Osteocyte (in vitro differentiated cells): Measurements from ENCODE around the gene DCAF6. TPM values are rescaled to one million over a fixed set of nuclear protein-coding genes. Genes with fewer than 3 reads are reported as not detected.

ENCODE experiments used
- DNase-seq: peaks from one replicate; pipeline ENCODE4 v3.0.0; 2021; ENCODE audit warnings: mixed read lengths; ENCODE audit not compliant: unreplicated experiment; ENCODE audit errors: extremely low spot score
- H3K27ac Mint-ChIP-seq: one replicate; pipeline ENCODE4 v1.8.0; 2021; ENCODE audit warnings: mild to moderate bottlenecking, mixed read lengths; ENCODE audit not compliant: unreplicated experiment
- H3K27me3 Mint-ChIP-seq: one replicate; pipeline ENCODE4 v1.8.0; 2021; ENCODE audit warnings: mixed read lengths; ENCODE audit not compliant: unreplicated experiment
- H3K36me3 Mint-ChIP-seq: one replicate; pipeline ENCODE4 v1.8.0; 2021; ENCODE audit warnings: mixed read lengths; ENCODE audit not compliant: unreplicated experiment
- H3K4me1 Mint-ChIP-seq: one replicate; pipeline ENCODE4 v1.8.0; 2021; ENCODE audit warnings: mixed read lengths; ENCODE audit not compliant: unreplicated experiment
- H3K4me3 Mint-ChIP-seq: one replicate; pipeline ENCODE4 v1.8.0; 2021; ENCODE audit warnings: mild to moderate bottlenecking, moderate library complexity, mixed read lengths; ENCODE audit not compliant: unreplicated experiment
- H3K9me3 Mint-ChIP-seq: one replicate; pipeline ENCODE4 v1.8.0; 2021; ENCODE audit warnings: mixed read lengths; ENCODE audit not compliant: unreplicated experiment
- CTCF ChIP-seq: fragments of 200-600 bp; sonication (generic); IDR thresholded peaks from 2 replicates; pipeline ENCODE4 v1.5.0; 2021; ENCODE audit warnings: antibody characterized with exemption, mild to moderate bottlenecking, moderate library complexity
- total RNA-seq: library from RNA; stranded (reverse); gene quantifications from 2 replicates; pipeline ENCODE4 v1.2.1, GENCODE V29; 2021

The DCAF6 gene
- total RNA-seq, 1 donor from 2014 or later, result 56.8 TPM

GRCh38 chr1:168090395-168090794, 153.9 kb downstream of the DCAF6 start:
- H3K4me3 Mint-ChIP-seq, result no peak overlapping the region
- no peaks in the 10 kb centered on the region for H3K27me3 Mint-ChIP-seq
- peak; percentile 70 for DNase-seq
- no peaks in the 10 kb centered on the region for H3K9me3 Mint-ChIP-seq
- TF ChIP-seq CTCF, result no peak
- H3K27ac Mint-ChIP-seq, result no peak overlapping the region
- peaks cover 10% of the 10 kb centered on the region for H3K4me1 Mint-ChIP-seq
- H3K36me3 Mint-ChIP-seq, result peaks cover 37% of the 10 kb centered on the region

GRCh38 chr1:168091063-168091462, 154.6 kb downstream of the DCAF6 start:
- peaks cover 37% of the 10 kb centered on the region for H3K36me3 Mint-ChIP-seq
- H3K4me1 Mint-ChIP-seq, result peaks cover 10% of the 10 kb centered on the region
- DNase-seq, result peak; percentile 75
- no peak for TF ChIP-seq CTCF
- no peak overlapping the region for H3K27ac Mint-ChIP-seq
- H3K9me3 Mint-ChIP-seq, result no peaks in the 10 kb centered on the region
- no peaks in the 10 kb centered on the region for H3K27me3 Mint-ChIP-seq
- H3K4me3 Mint-ChIP-seq, result no peak overlapping the region

- H3K4me3 Mint-ChIP-seq, result no peak overlapping the region
- no peak overlapping the region for H3K27ac Mint-ChIP-seq
- H3K4me1 Mint-ChIP-seq, result peaks cover 10% of the 10 kb centered on the region
- TF ChIP-seq CTCF, result no peak
- no peaks in the 10 kb centered on the region for H3K9me3 Mint-ChIP-seq
- peak; percentile 73 for DNase-seq
- peaks cover 33% of the 10 kb centered on the region for H3K36me3 Mint-ChIP-seq
- no peaks in the 10 kb centered on the region for H3K27me3 Mint-ChIP-seq
These were observed 155.5 kb downstream of the DCAF6 start for GRCh38 chr1:168091720-168092550.

- no peak overlapping the region for H3K4me3 Mint-ChIP-seq
- no peaks in the 10 kb centered on the region for H3K9me3 Mint-ChIP-seq
- peaks cover 10% of the 10 kb centered on the region for H3K4me1 Mint-ChIP-seq
- H3K27me3 Mint-ChIP-seq, result no peaks in the 10 kb centered on the region
- peak; percentile 43 for TF ChIP-seq CTCF
- peak; percentile 57 for DNase-seq
- H3K27ac Mint-ChIP-seq, result no peak overlapping the region
- H3K36me3 Mint-ChIP-seq, result peaks cover 34% of the 10 kb centered on the region
These were observed 156.3 kb downstream of the DCAF6 start for GRCh38 chr1:168092566-168093355.

- H3K27me3 Mint-ChIP-seq, result no peaks in the 10 kb centered on the region
- H3K4me1 Mint-ChIP-seq, result peaks cover 10% of the 10 kb centered on the region
- H3K36me3 Mint-ChIP-seq, result peaks cover 38% of the 10 kb centered on the region
- H3K4me3 Mint-ChIP-seq, result no peak overlapping the region
- peak; percentile 69 for DNase-seq
- no peak overlapping the region for H3K27ac Mint-ChIP-seq
- no peak for TF ChIP-seq CTCF
- H3K9me3 Mint-ChIP-seq, result no peaks in the 10 kb centered on the region
These were observed 157.1 kb downstream of the DCAF6 start for GRCh38 chr1:168093616-168094015.
